Measurements from ENCODE around the gene COPE. TPM values are rescaled to one million over a fixed set of nuclear protein-coding genes. Genes with fewer than 3 reads are reported as not detected.

COPE gene
- total and polyA plus RNA-seq, 9 donors = 76.8 to 115 (median 95.5) TPM

DNA sequence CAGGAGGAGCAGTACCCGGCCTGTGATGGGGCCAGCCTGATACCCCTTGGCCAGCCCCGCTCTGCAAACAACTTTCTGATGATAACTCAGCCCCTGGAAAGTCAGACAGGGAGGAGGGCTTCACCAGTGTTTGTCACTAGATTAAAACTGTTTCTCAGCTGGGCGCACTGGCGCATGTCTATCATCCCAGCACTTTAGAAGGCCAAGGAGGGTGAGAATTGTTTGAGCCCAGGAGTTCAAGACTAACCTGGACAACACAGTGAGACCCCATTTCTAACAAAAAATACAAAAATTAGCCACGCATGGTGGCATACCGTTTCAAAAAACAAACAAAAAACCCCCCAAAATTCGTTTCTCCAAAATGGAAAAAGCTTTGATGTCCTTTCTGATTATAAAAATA lies 17.7 kb downstream of the COPE start:
- H3K36me3 ChIP-seq (ENCODE audit: control insufficient read depth, insufficient read depth, low read length) = peaks cover 67% of the 10 kb centered on the region
- H3K4me1 ChIP-seq (ENCODE audit: control insufficient read depth, insufficient read depth, low read length) = peaks cover 20% of the 10 kb centered on the region
- no peaks in the 10 kb centered on the region for H3K27me3 ChIP-seq (ENCODE audit: control insufficient read depth, insufficient read depth, low read length)
- H3K4me3 ChIP-seq (ENCODE audit: low read length) = no peak overlapping the region
- no peak overlapping the region for H3K27ac ChIP-seq (ENCODE audit: low read length)
- no peak for DNase-seq
- WGBS (ENCODE audit: insufficient coverage) = 92% methylated on average over 2 of the region's 7 CpGs
- H3K9me3 ChIP-seq (replicated peaks; ENCODE audit: control insufficient read depth, low read depth, low read length) = no peaks in the 10 kb centered on the region

GRCh38 chr19:18900700-18901481 lies 18.3 kb downstream of the COPE start:
- peaks cover 22% of the 10 kb centered on the region for H3K4me1 ChIP-seq (ENCODE audit: control insufficient read depth, insufficient read depth, low read length)
- no peak overlapping the region for H3K27ac ChIP-seq (ENCODE audit: low read length)
- H3K4me3 ChIP-seq (ENCODE audit: low read length) = no peak overlapping the region
- WGBS (ENCODE audit: insufficient coverage) = 88% methylated on average over 16 of the region's 17 CpGs
- no peak for DNase-seq
- no peaks in the 10 kb centered on the region for H3K9me3 ChIP-seq (replicated peaks; ENCODE audit: control insufficient read depth, low read depth, low read length)
- no peaks in the 10 kb centered on the region for H3K27me3 ChIP-seq (ENCODE audit: control insufficient read depth, insufficient read depth, low read length)
- H3K36me3 ChIP-seq (ENCODE audit: control insufficient read depth, insufficient read depth, low read length) = peaks cover 61% of the 10 kb centered on the region

DNA sequence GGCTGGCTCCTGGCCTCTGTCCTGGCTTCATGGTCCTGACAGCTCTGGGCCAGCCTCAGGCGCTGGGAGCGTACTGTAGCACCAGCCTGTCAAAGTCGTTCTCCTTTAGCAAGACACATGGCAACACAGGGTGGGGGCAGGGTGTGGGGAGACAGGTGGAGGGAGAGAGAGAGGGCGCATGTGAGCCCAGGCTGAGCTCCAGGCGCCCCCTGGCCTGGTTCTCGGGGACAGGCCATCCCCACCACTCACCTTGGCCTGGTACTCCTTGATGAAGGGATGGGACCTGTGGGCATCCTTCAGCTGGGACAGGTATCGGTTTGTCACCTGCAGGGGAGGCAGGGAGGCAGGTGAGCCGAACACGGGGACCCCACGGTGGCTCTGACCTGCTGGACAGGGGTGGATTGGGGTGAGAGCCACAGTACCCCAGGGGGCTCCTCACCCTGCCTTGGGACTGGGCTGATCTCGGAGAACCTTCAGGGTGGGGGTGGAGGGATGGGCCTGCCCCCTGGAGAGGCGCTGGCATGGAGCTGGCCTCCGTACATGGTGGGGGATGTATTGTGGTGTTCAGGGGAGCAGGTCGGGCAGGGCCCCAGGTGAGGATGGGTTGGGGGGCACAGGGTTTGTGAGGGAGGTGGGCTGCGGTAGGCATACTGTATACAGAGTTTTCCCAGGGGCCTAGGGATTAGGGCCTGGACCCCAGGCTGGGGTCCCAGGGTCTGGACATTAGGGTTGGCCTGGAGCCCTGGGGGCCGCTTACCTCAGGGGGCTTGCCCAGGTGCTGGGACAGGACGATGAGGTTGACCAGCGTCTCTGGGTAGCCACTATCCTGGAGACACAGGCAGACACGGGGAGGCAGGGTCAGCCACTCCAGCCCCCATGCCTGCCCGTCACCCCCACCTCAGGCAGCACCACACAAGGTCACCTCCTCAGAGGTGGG lies 19.3 kb downstream of the COPE start:
- H3K36me3 ChIP-seq (ENCODE audit: control insufficient read depth, insufficient read depth, low read length) = peaks cover 51% of the 10 kb centered on the region
- H3K27me3 ChIP-seq (ENCODE audit: control insufficient read depth, insufficient read depth, low read length) = no peaks in the 10 kb centered on the region
- no peak overlapping the region for H3K4me3 ChIP-seq (ENCODE audit: low read length)
- no peaks in the 10 kb centered on the region for H3K9me3 ChIP-seq (replicated peaks; ENCODE audit: control insufficient read depth, low read depth, low read length)
- no peak for DNase-seq
- WGBS (ENCODE audit: insufficient coverage) = 80% methylated on average over 13 of the region's 20 CpGs
- H3K4me1 ChIP-seq (ENCODE audit: control insufficient read depth, insufficient read depth, low read length) = peaks cover 24% of the 10 kb centered on the region
- H3K27ac ChIP-seq (ENCODE audit: low read length) = no peak overlapping the region

GRCh38 chr19:18898607-18899408 lies 20.4 kb downstream of the COPE start:
- H3K27me3 ChIP-seq (ENCODE audit: control insufficient read depth, insufficient read depth, low read length) = peaks cover 5% of the 10 kb centered on the region
- no peak overlapping the region for H3K4me3 ChIP-seq (ENCODE audit: low read length)
- H3K27ac ChIP-seq (ENCODE audit: low read length) = no peak overlapping the region
- H3K4me1 ChIP-seq (ENCODE audit: control insufficient read depth, insufficient read depth, low read length) = peaks cover 35% of the 10 kb centered on the region
- H3K9me3 ChIP-seq (replicated peaks; ENCODE audit: control insufficient read depth, low read depth, low read length) = no peaks in the 10 kb centered on the region
- WGBS (ENCODE audit: insufficient coverage) = 62% methylated on average over 10 of the region's 18 CpGs
- DNase-seq = no peak
- H3K36me3 ChIP-seq (ENCODE audit: control insufficient read depth, insufficient read depth, low read length) = peaks cover 42% of the 10 kb centered on the region

DNA sequence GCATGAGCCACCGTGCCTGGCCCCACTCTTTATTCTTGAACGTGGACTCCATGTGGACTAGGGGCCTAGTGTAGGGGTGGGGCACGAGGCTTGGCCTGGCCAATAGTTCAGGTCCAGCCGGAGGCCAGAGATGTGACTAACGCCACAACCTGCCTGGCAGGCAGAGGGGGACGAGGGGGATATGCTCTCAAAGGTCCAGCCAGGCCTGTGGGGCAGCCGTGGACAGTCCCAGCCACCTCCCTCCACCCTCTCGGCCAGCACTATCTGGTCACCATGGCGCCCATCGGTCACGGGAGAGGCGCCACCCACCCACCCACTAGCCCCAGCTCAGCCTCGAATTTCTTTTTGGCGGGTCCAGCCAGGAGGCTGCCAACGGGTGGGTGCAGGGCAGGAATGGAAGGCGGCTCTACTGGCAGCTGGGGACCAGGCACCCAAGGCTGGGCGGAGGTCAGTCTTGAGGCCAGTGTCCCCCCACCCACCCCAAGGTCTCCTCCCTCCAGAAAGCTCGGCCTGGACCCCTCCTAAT lies 21.0 kb downstream of the COPE start:
- peaks cover 35% of the 10 kb centered on the region for H3K36me3 ChIP-seq (ENCODE audit: control insufficient read depth, insufficient read depth, low read length)
- WGBS (ENCODE audit: insufficient coverage) = 37% methylated on average over 11 of the region's 18 CpGs
- DNase-seq = peak; percentile 65

GRCh38 chr19:18897094-18898029 lies 21.8 kb downstream of the COPE start:
- H3K27ac ChIP-seq (ENCODE audit: low read length) = no peak overlapping the region
- WGBS (ENCODE audit: insufficient coverage) = 83% methylated on average over 18 of the region's 25 CpGs
- no peak overlapping the region for H3K4me3 ChIP-seq (ENCODE audit: low read length)
- DNase-seq = no peak
- H3K27me3 ChIP-seq (ENCODE audit: control insufficient read depth, insufficient read depth, low read length) = peaks cover 5% of the 10 kb centered on the region
- H3K4me1 ChIP-seq (ENCODE audit: control insufficient read depth, insufficient read depth, low read length) = peaks cover 43% of the 10 kb centered on the region
- H3K9me3 ChIP-seq (replicated peaks; ENCODE audit: control insufficient read depth, low read depth, low read length) = no peaks in the 10 kb centered on the region
- peaks cover 35% of the 10 kb centered on the region for H3K36me3 ChIP-seq (ENCODE audit: control insufficient read depth, insufficient read depth, low read length)

More for the DNA sequence above, 21.0 kb downstream of the COPE start:
- Histone ChIP-seq H3K27ac (ENCODE audit: low read length) (peak overlapping the region; percentile 6), H3K27me3 (ENCODE audit: control insufficient read depth, insufficient read depth, low read length) (peaks cover 5% of the 10 kb centered on the region), H3K4me1 (ENCODE audit: control insufficient read depth, insufficient read depth, low read length) (peaks cover 42% of the 10 kb centered on the region), H3K4me3 (ENCODE audit: low read length) (no peak overlapping the region), H3K9me3 (replicated peaks; ENCODE audit: control insufficient read depth, low read depth, low read length) (no peaks in the 10 kb centered on the region)

- WGBS (ENCODE audit: insufficient coverage) = 10% methylated on average over 30 of the region's 33 CpGs
Measured at GRCh38 chr19:18896421-18896841, 22.8 kb downstream of the COPE start.

GRCh38 chr19:18895824-18896341 lies 23.3 kb downstream of the COPE start, which contains the start of gene CERS1:
Gene CERS1 (minus strand): TSS chr19:18896158. CDS start chr19:18896072, 86 bp downstream.
- Histone ChIP-seq H3K4me1 (ENCODE audit: control insufficient read depth, insufficient read depth, low read length) (peaks cover 43% of the 10 kb centered on the region), H3K36me3 (ENCODE audit: control insufficient read depth, insufficient read depth, low read length) (peaks cover 34% of the 10 kb centered on the region), H3K27ac (ENCODE audit: low read length) (peak within 1 kb of the TSS; percentile 91), H3K4me3 (ENCODE audit: low read length) (peak within 1 kb of the TSS; percentile 69), H3K9me3 (replicated peaks; ENCODE audit: control insufficient read depth, low read depth, low read length) (no peaks in the 10 kb centered on the region), H3K27me3 (ENCODE audit: control insufficient read depth, insufficient read depth, low read length) (peaks cover 5% of the 10 kb centered on the region)
- DNase-seq = peak; percentile 64
- under 1% methylated on average over 84 of the region's 89 CpGs for WGBS (ENCODE audit: insufficient coverage)

More at GRCh38 chr19:18896421-18896841, 22.8 kb downstream of the COPE start:
- DNase-seq = peak; percentile 43
- peak overlapping the region; percentile 15 for H3K4me3 ChIP-seq (ENCODE audit: low read length)
- peaks cover 43% of the 10 kb centered on the region for H3K4me1 ChIP-seq (ENCODE audit: control insufficient read depth, insufficient read depth, low read length)
- no peaks in the 10 kb centered on the region for H3K9me3 ChIP-seq (replicated peaks; ENCODE audit: control insufficient read depth, low read depth, low read length)
- peak overlapping the region; percentile 20 for H3K27ac ChIP-seq (ENCODE audit: low read length)
- H3K36me3 ChIP-seq (ENCODE audit: control insufficient read depth, insufficient read depth, low read length) = peaks cover 36% of the 10 kb centered on the region
- peaks cover 5% of the 10 kb centered on the region for H3K27me3 ChIP-seq (ENCODE audit: control insufficient read depth, insufficient read depth, low read length)

Measured in muscle of leg (tissue), 11 donors.